NB4 (cell line): ENCODE results near the gene BRSK2.

Experiments
- DNase-seq: peaks from one replicate; pipeline ENCODE4 v3.0.0; 2010; ENCODE audit warnings: low read depth
- H3K4me3 ChIP-seq: one replicate; pipeline ENCODE4 v1.5.1; 2011; ENCODE audit warnings: mild to moderate bottlenecking, low read depth, low read length, moderate library complexity
- MYC ChIP-seq: IDR thresholded peaks from 2 replicates; pipeline ENCODE4 v1.6.1; 2011; ENCODE audit warnings: low read depth, low read length
- POLR2A ChIP-seq: IDR thresholded peaks from 2 replicates; pipeline ENCODE4 v1.6.1; 2011; ENCODE audit warnings: mild to moderate bottlenecking; ENCODE audit not compliant: insufficient read length; ENCODE audit errors: extremely low read depth
- TF ChIP-seq, protein P1 (sequence below): IDR thresholded peaks from 2 replicates; pipeline ENCODE4 v1.6.1; 2011; ENCODE audit warnings: low read depth, low read length
- TF ChIP-seq, protein P2 (sequence below): IDR thresholded peaks from one replicate; pipeline ENCODE4 v1.5.1; 2012; ENCODE audit warnings: low read depth, low read length

BRSK2 gene

DNA sequence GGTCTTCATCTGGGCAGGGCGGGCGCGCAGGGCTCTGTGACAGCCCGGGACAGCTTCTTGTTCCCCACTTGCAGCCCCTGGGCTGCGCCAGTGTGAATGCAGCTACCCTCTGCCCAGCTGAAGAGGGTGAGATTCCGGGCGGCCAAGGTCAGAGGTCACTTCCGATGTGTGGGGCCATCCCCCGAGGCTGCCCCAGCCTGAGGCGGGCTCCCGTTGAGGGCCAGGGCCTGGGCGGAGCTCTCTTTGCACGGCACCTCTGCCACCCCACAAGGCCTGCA lies 72.9 kb downstream of the BRSK2 start:
- TF ChIP-seq POLR2A (no peak), MYC (no peak)
- TF ChIP-seq, protein P1, sequence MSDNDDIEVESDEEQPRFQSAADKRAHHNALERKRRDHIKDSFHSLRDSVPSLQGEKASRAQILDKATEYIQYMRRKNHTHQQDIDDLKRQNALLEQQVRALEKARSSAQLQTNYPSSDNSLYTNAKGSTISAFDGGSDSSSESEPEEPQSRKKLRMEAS: no peak
- TF ChIP-seq, protein P2, sequence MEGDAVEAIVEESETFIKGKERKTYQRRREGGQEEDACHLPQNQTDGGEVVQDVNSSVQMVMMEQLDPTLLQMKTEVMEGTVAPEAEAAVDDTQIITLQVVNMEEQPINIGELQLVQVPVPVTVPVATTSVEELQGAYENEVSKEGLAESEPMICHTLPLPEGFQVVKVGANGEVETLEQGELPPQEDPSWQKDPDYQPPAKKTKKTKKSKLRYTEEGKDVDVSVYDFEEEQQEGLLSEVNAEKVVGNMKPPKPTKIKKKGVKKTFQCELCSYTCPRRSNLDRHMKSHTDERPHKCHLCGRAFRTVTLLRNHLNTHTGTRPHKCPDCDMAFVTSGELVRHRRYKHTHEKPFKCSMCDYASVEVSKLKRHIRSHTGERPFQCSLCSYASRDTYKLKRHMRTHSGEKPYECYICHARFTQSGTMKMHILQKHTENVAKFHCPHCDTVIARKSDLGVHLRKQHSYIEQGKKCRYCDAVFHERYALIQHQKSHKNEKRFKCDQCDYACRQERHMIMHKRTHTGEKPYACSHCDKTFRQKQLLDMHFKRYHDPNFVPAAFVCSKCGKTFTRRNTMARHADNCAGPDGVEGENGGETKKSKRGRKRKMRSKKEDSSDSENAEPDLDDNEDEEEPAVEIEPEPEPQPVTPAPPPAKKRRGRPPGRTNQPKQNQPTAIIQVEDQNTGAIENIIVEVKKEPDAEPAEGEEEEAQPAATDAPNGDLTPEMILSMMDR: no peak
- no peak overlapping the region for H3K4me3 ChIP-seq
- no peak for DNase-seq

DNA sequence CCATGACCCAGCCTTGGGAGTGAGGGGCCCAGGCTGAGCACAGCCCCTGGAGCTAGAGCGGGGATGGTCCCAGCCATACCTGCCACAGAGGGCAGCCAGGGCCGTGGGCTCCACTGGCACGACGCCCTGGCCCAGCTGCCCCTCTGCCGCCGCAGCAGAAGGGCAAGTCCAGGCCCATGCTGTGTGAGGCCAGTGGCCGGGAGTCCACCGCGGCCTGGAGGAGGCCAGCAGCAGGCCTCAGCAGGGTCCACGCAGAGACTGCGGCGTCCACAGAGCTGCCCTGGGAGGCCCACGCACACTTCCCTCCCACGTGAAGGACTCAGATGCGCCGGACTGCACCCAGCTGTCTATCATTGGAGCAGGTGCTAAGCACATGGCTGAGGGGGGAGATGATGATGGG lies 73.3 kb downstream of the BRSK2 start:
- no peak overlapping the region for H3K4me3 ChIP-seq
- TF ChIP-seq, protein P2: no peak
- TF ChIP-seq POLR2A (no peak), MYC (no peak)
- TF ChIP-seq, protein P1: no peak
- DNase-seq: no peak

DNA sequence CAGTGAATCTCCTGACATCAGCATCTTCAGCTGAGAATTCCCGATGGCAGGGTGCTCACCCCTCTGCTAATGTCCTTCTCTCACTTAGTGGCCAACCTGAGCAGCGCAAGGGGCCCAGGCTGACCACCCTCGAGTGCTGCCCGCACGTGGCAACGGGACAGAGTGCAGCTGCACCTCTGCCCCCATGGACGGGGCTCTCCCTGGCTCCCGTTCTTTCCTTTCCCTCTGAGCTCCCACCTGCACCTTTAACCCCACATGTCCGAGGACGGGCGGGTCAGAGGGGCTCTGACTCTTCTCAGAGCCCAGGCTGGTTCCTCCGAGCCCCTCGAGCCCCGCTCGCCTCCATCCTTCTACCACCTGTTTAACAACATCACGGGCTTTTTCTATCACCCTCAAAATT lies 77.0 kb downstream of the BRSK2 start:
- DNase-seq: no peak
- H3K4me3 ChIP-seq: no peak overlapping the region
- TF ChIP-seq, protein P1: no peak
- TF ChIP-seq MYC (no peak), POLR2A (no peak)
- TF ChIP-seq, protein P2: no peak

DNA sequence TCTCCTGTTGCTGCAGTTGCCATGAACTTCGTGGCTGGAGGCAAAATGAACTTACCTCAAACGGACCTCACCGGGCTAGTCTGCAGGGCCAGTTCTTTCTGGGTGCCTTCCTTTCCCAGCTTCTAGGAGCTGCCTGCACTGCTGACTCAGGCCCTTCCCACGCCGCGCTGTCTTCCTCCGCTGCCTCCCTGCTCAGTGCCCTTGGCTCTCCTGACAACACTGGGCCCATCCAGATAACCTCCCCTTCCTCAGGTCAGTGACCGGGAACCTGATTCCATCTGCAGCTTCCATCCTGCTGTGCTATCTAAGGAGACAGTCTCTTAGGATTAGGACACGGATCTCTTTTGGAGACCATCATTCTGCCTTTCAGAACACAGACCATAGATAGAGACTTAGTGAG lies 77.5 kb downstream of the BRSK2 start:
- no peak for DNase-seq
- no peak overlapping the region for H3K4me3 ChIP-seq
- no peak for TF ChIP-seq MYC
- no peak for TF ChIP-seq POLR2A
- TF ChIP-seq, protein P1: no peak
- TF ChIP-seq, protein P2: no peak

DNA sequence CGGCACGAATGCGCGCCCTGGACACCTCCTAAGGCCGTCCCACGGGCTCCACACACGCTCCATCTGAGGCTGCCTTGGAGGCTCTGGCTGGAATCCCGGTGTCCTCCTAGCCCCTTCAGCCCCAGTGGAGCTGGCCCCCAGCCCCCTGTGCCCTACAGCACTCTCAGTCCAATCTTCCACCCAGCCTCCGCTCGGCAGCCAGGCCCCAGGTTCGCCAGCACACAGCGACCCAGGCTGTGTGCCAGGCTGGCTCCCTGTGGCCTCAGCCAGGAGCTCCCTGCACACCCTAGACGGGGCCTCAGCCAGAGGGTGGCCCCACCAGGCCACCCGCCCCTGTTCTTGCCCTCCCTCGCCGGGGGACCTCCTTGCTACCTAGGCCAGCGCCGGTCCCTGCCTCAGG lies 78.3 kb downstream of the BRSK2 start:
- no peak for DNase-seq
- no peak overlapping the region for H3K4me3 ChIP-seq
- TF ChIP-seq MYC (no peak), POLR2A (no peak)
- TF ChIP-seq, protein P1: no peak
- TF ChIP-seq, protein P2: no peak

DNA sequence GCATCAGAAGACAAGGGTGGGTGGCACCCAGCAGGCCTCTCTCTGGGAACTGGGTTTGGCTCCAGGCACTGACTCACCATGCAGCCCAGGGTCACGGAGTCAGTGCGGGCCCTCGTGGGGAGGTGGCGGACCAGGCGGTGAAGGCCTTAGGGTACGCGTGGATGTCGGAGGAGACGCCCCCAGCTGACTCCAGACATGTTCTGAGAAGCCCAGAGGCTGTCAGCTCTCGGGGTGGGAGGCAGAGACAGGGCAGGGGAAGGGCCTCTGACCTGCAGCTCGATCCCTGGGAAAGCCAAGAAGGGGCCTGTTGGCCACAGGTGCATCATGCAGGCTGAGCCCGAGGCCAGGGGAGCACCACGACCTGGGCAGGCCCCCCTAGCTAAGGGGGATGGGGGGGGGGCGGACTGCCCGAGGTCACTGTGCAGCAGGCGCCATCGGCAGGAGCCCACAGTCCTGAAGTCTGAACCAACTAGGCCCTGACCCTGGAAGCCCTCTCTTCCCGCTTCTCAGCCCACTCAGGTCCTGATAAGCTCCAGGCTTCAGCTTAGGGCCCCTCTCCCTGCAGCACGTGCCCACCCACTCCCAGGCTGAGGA lies 78.8 kb downstream of the BRSK2 start:
- H3K4me3 ChIP-seq: no peak overlapping the region
- DNase-seq: no peak
- TF ChIP-seq, protein P2: no peak
- TF ChIP-seq MYC: no peak
- TF ChIP-seq, protein P1: no peak
- TF ChIP-seq POLR2A: no peak
